Pulmonary artery endothelial cell (primary cell): ENCODE measurements around the gene PLPP3. TPM values are rescaled to one million over a fixed set of nuclear protein-coding genes. Genes with fewer than 3 reads are reported as not detected.
A peak's percentile ranks its signal among the peaks of the same experiment; 100 is the strongest.

Source experiments
- DNase-seq: peaks from one replicate; pipeline ENCODE4 v3.0.0-alpha.2; 2011; ENCODE audit warnings: low read depth, low spot score
- total RNA-seq: library from RNA; depleted of rRNA; stranded (reverse); fragments of >200 nt; gene quantifications from 2 replicates; pipeline ENCODE4 v1.2.3, GENCODE V29; 2014

The PLPP3 gene
- total RNA-seq, 1 donor from 2014 or later: 28.6 TPM

GRCh38 chr1:56576880-56577405 is 2.4 kb downstream of the PLPP3 start:
- DNase-seq: no peak

- DNase-seq: no peak
Observed at GRCh38 chr1:56575865-56576264, 3.5 kb downstream of the PLPP3 start.

- DNase-seq: no peak
Observed at GRCh38 chr1:56574794-56575193, 4.6 kb downstream of the PLPP3 start.

- DNase-seq: no peak
Observed at GRCh38 chr1:56573311-56573710, 6.1 kb downstream of the PLPP3 start.

- DNase-seq: no peak
Observed at GRCh38 chr1:56572334-56573050, 6.9 kb downstream of the PLPP3 start.

- no peak for DNase-seq
Observed at GRCh38 chr1:56571448-56571847, 7.9 kb downstream of the PLPP3 start.

- DNase-seq: no peak
Observed at GRCh38 chr1:56570924-56571372, 8.4 kb downstream of the PLPP3 start.

- no peak for DNase-seq
Observed at GRCh38 chr1:56569661-56570060, 9.7 kb downstream of the PLPP3 start.

- DNase-seq: no peak
Observed at GRCh38 chr1:56566994-56567393, 12.4 kb downstream of the PLPP3 start.

GRCh38 chr1:56566061-56566744 is 13.2 kb downstream of the PLPP3 start:
- no peak for DNase-seq

- DNase-seq: no peak
Observed at GRCh38 chr1:56564615-56565014, 14.7 kb downstream of the PLPP3 start.

- DNase-seq: no peak
Observed at GRCh38 chr1:56563568-56563967, 15.8 kb downstream of the PLPP3 start.

- DNase-seq: no peak
Observed at GRCh38 chr1:56562891-56563452, 16.4 kb downstream of the PLPP3 start.

- no peak for DNase-seq
Observed at GRCh38 chr1:56561227-56562019, 17.9 kb downstream of the PLPP3 start.

- no peak for DNase-seq
Observed at GRCh38 chr1:56557746-56558145, 21.6 kb downstream of the PLPP3 start.

- DNase-seq: no peak
Observed at GRCh38 chr1:56555448-56555847, 23.9 kb downstream of the PLPP3 start.

- no peak for DNase-seq
Observed at GRCh38 chr1:56553046-56553445, 26.3 kb downstream of the PLPP3 start.

GRCh38 chr1:56552349-56552748 is 27.0 kb downstream of the PLPP3 start:
- no peak for DNase-seq

GRCh38 chr1:56551691-56552090 is 27.7 kb downstream of the PLPP3 start:
- no peak for DNase-seq

- no peak for DNase-seq
Observed at GRCh38 chr1:56550859-56551188, 28.5 kb downstream of the PLPP3 start.

- DNase-seq: peak; percentile 7
Observed at GRCh38 chr1:56550138-56550858, 29.1 kb downstream of the PLPP3 start.
